HG03280 (cell line): ENCODE results near the gene MAP3K9.
"Not testable (repeated sequence)": the region's sequence is repeated elsewhere in the genome, so short reads cannot be mapped to it uniquely, and the experiment has no call there.

Source experiments
- ATAC-seq: cut with Tn5 transposase; IDR thresholded peaks from one replicate; pipeline ENCODE4 v1.9.1; 2021; ENCODE audit warnings: mild to moderate bottlenecking, moderate library complexity; ENCODE audit not compliant: unreplicated experiment

MAP3K9 gene

GRCh38 chr14:70809225-70810219 lies at the start of gene MAP3K9:
Gene MAP3K9, minus strand, starts transcription at chr14:70809513. Its CDS starts 342 bp downstream, at chr14:70809171.
- ATAC-seq: peak; percentile 92

GRCh38 chr14:70858641-70859040 lies 49.3 kb upstream of the MAP3K9 start:
- no peak for ATAC-seq

- no peak for ATAC-seq
Measured at GRCh38 chr14:70857496-70857890, 48.2 kb upstream of the MAP3K9 start.

GRCh38 chr14:70856851-70857495 lies 47.7 kb upstream of the MAP3K9 start:
- no peak for ATAC-seq

- no peak for ATAC-seq
Measured at GRCh38 chr14:70855486-70855885, 46.2 kb upstream of the MAP3K9 start.

- ATAC-seq: not testable (repeated sequence)
Measured at GRCh38 chr14:70853658-70854057, 44.3 kb upstream of the MAP3K9 start.

GRCh38 chr14:70847406-70848090 lies 38.2 kb upstream of the MAP3K9 start:
- ATAC-seq: no peak

GRCh38 chr14:70845601-70846000 lies 36.3 kb upstream of the MAP3K9 start:
- ATAC-seq: no peak

- ATAC-seq: no peak
Measured at GRCh38 chr14:70842851-70843462, 33.6 kb upstream of the MAP3K9 start.

GRCh38 chr14:70838076-70838475 lies 28.8 kb upstream of the MAP3K9 start:
- no peak for ATAC-seq

- no peak for ATAC-seq
Measured at GRCh38 chr14:70836946-70837345, 27.6 kb upstream of the MAP3K9 start.

GRCh38 chr14:70833884-70834283 lies 24.6 kb upstream of the MAP3K9 start:
- no peak for ATAC-seq

GRCh38 chr14:70832561-70833305 lies 23.4 kb upstream of the MAP3K9 start:
- ATAC-seq: no peak

GRCh38 chr14:70830998-70831781 lies 21.9 kb upstream of the MAP3K9 start:
- ATAC-seq: peak; percentile 50

GRCh38 chr14:70828188-70828587 lies 18.9 kb upstream of the MAP3K9 start:
- ATAC-seq: no peak

GRCh38 chr14:70827752-70828151 lies 18.4 kb upstream of the MAP3K9 start:
- ATAC-seq: no peak

GRCh38 chr14:70827347-70827746 lies 18.0 kb upstream of the MAP3K9 start:
- ATAC-seq: no peak

- ATAC-seq: no peak
Measured at GRCh38 chr14:70823281-70823680, 14.0 kb upstream of the MAP3K9 start.

GRCh38 chr14:70822530-70823185 lies 13.3 kb upstream of the MAP3K9 start:
- no peak for ATAC-seq
